ENCODE measurements around the gene DRG2.

DNA sequence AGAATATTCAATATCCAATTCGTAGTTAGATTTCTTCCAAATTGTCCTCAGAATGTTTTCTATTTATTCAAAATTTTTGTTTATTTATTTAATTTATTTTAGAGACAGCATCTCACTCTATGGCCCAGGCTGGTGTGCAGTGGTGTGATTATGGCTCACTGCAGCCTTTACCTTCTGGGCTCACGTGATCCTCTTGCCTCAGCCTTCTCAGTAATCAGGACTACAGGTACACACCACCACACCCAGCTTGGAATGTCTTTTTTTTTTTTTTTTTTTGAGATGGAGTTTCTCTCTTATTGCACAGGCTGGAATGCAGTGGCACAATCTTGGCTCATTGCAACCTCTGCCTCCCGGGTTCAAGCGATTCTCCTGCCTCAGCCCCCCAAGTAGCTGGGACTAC lies 3.5 kb upstream of the DRG2 start:
- TF ChIP-seq, protein P1, sequence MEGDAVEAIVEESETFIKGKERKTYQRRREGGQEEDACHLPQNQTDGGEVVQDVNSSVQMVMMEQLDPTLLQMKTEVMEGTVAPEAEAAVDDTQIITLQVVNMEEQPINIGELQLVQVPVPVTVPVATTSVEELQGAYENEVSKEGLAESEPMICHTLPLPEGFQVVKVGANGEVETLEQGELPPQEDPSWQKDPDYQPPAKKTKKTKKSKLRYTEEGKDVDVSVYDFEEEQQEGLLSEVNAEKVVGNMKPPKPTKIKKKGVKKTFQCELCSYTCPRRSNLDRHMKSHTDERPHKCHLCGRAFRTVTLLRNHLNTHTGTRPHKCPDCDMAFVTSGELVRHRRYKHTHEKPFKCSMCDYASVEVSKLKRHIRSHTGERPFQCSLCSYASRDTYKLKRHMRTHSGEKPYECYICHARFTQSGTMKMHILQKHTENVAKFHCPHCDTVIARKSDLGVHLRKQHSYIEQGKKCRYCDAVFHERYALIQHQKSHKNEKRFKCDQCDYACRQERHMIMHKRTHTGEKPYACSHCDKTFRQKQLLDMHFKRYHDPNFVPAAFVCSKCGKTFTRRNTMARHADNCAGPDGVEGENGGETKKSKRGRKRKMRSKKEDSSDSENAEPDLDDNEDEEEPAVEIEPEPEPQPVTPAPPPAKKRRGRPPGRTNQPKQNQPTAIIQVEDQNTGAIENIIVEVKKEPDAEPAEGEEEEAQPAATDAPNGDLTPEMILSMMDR (IDR thresholded peaks at IDR 0.05 in 4 of 5, conservative IDR thresholded peaks at IDR 0.05 in 1 of 5) = no peak
- no peak for TF ChIP-seq POLR2A (IDR thresholded peaks at IDR 0.05)

Data from gastrocnemius medialis (tissue), 4 donors.